Retinal pigment epithelial cell (primary cell): Measurements from ENCODE around the gene RABL6.
"Not testable (repeated sequence)": the region's sequence is repeated elsewhere in the genome, so short reads cannot be mapped to it uniquely, and the experiment has no call there.

Experiments used
- DNase-seq: peaks from one replicate; pipeline ENCODE4 v3.0.0-alpha.2; 2010; ENCODE audit warnings: low read depth
- H3K4me3 ChIP-seq: 2 replicates; pipeline ENCODE4 v1.5.1; 2011; ENCODE audit warnings: mild to moderate bottlenecking, low read length, control low read depth, moderate library complexity
- TF ChIP-seq, protein P1 (sequence below): conservative IDR thresholded peaks from 2 replicates; pipeline ENCODE4 v1.5.1; 2011; ENCODE audit warnings: low read depth, low read length, control low read depth, inconsistent platforms

RABL6 gene

DNA sequence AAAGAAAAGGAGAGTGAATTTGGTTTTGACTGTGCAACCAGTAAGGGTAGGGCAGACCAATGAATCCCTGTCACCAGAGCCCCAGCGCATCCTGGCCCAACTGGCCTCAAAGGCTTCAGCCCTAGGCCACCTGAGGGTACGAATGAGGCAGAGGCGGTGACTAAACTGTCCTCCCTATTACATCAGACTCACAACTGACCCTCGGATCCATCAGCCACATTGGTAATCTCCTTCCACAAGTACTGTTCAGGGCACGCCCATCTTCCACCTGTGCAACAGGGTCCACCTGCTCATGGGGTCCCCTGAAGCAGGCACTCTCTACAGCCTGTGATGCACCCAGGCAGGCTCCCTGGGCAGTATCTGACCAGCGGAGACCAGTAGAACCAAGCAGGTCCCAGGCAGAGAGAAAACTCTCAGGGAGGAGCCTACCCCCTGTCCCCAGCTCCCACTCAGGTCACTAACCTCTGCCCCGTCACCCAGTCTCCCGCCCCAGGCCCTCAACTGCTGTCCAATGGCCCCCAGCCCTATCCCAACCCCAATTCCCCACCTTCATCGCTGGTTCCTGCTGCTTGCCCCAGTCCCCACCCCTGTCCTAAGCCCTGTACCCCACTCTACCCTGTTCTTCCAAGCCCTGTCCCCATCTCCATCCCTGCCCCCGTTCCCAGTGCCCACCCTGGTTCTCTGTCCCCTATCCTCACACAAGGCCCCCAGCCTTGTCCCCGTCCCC is 57.5 kb downstream of the RABL6 start:
- peak overlapping the region; percentile 64 for H3K4me3 ChIP-seq
- no peak for DNase-seq
- TF ChIP-seq, protein P1, sequence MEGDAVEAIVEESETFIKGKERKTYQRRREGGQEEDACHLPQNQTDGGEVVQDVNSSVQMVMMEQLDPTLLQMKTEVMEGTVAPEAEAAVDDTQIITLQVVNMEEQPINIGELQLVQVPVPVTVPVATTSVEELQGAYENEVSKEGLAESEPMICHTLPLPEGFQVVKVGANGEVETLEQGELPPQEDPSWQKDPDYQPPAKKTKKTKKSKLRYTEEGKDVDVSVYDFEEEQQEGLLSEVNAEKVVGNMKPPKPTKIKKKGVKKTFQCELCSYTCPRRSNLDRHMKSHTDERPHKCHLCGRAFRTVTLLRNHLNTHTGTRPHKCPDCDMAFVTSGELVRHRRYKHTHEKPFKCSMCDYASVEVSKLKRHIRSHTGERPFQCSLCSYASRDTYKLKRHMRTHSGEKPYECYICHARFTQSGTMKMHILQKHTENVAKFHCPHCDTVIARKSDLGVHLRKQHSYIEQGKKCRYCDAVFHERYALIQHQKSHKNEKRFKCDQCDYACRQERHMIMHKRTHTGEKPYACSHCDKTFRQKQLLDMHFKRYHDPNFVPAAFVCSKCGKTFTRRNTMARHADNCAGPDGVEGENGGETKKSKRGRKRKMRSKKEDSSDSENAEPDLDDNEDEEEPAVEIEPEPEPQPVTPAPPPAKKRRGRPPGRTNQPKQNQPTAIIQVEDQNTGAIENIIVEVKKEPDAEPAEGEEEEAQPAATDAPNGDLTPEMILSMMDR = no peak

DNA sequence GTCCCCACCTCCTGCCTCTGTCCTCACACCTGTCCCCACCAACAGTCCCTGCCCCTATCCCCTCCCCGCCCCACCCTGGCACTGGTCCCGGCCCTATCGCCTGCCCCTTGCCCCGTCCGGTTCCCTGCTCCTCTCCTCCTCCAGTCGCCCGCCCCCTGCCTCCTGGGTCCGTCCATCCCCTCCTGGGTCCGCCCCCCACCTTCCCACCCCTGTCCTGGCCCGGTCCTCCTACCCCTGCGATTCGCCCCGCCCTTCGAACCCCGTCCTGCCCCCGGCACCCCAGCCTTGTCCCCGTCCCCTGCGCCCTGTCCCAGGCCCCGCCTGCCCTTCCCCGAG is 58.0 kb downstream of the RABL6 start:
- DNase-seq = no peak
- TF ChIP-seq, protein P1 = no peak
- peak overlapping the region; percentile 64 for H3K4me3 ChIP-seq

DNA sequence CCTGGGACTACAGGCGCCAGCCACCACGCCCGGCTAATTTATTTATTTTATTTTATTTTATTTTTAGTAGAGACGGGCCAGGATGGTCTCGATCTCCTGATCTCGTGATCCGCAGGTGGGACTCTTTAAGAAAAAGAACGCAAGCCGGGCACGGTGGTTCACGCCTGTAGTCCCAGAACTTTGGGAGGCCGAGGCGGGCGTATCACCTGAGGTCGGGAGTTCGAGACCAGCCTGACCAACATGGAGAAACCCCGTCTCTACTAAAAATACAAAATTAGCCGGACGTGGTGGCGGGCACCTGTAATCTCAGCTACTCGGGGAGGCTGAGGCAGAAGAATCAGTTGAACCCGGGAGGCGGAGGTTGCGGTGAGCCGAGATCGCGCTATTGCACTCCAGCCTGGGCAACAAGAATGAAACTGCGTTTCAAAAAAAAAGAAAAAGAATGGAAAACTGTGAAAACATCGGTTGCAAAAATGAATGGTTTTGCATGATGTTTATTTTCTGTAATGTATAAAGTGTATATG is 59.2 kb downstream of the RABL6 start:
- not testable (repeated sequence) for DNase-seq
- peak overlapping the region; percentile 38 for H3K4me3 ChIP-seq

DNA sequence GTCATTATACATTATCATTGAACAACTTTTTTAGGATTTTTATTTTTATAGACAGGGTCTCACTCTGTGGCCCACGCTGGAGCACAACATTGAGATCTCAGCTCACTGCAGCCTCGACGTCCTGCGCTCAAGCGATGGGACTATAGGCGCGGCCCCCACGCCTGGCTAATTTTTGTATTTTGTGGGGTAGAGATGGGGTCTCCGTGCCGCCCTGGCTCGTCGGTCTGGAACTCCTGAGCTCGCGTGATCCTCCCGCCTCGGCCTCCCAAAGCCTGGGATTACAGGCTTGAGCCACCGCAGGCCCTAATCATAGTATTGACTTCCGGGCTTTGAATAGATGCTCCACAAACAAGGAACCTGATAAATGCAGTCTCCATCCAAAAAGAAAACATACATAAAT is 59.7 kb downstream of the RABL6 start:
- TF ChIP-seq, protein P1 = no peak
- DNase-seq = no peak
- H3K4me3 ChIP-seq = no peak overlapping the region

DNA sequence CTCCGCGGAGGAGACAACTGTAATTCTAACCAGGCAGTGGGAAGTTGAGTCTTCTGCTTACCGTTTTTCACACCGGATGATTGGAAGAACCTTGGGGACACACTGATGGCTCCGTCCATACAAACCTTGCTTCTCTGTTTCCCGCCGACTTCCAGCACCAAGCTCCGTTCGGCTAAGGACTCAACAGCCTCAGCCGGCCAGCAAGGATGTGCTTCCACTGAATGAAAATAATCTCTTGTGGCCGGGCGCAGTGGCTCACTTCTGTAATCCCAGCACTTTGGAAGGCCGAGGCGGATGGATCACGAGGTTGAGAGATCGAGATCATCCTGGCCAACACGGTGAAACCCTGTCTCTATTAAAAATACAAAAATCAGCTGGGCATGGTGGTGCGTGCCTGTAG is 60.2 kb downstream of the RABL6 start:
- H3K4me3 ChIP-seq = no peak overlapping the region
- DNase-seq = no peak
- TF ChIP-seq, protein P1 = no peak

DNA sequence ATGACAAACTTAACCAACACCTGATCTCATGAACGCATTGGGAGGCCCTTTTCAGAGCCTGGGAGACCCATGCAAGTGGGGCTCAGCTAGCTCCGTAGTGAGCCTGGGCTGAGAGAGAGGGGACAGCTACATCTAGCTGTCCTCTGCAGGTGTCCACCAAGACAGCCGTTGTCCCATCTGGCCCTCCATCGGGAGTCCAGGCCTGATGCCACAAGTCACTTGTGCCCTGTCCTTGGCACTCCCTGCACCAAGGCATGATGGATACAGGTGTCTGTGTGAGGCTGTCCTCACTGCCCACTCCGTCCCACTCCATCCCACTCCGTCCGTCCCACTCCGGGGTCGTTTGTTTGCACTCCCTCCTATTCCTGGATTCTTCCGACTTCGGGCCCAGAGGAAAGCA is 60.9 kb downstream of the RABL6 start:
- H3K4me3 ChIP-seq = no peak overlapping the region
- TF ChIP-seq, protein P1 = no peak
- DNase-seq = no peak

DNA sequence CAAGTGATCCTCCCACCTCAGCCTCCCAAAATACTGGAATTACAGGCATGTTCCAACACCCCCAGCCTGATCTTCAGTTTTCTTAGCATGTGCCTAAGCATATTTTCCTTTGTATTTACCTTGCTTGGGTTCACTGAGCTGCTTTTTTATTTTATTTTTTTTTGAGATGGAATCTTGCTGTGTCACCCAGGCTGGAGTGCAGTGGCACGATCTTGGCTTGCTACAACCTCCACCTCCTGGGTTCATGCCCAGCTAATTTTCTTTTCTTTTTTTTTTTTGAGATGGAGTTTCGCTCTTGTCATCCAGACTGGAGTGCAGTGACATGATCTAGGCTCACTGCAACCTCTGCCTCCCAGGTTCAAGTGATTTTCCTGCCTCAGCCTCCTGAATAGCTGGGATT is 61.9 kb downstream of the RABL6 start:
- not testable (repeated sequence) for H3K4me3 ChIP-seq, DNase-seq

DNA sequence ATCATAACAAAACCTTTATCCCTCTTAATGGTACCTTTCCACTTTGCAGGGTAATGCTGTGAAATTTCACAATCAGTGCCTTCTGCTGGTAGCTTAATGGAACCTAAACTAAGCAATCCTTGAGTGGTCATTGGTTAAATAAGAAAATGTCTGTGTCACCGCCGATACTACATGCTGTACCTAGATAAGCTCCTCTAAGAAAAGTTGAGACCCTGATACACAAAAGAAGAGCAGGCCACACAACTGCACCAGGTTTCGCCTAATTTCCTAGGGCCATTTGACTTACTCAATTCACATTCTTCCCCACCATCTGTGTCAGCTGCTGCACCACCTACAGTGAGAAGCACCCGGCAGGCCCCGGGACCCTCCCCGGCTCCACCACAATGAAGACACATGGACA is 67.4 kb downstream of the RABL6 start:
- TF ChIP-seq, protein P1 = no peak
- no peak overlapping the region for H3K4me3 ChIP-seq

More for the DNA sequence above, 67.4 kb downstream of the RABL6 start:
- DNase-seq = no peak
